Measurements from ENCODE around the gene CHERP. TPM values are rescaled to one million over a fixed set of nuclear protein-coding genes. Genes with fewer than 3 reads are reported as not detected.
A peak's percentile ranks its signal among the peaks of the same experiment; 100 is the strongest.
"Not testable (repeated sequence)": the region's sequence is repeated elsewhere in the genome, so short reads cannot be mapped to it uniquely, and the experiment has no call there.

Gene CHERP
- total and polyA plus RNA-seq, 8 donors = 11.0 to 26.8 (median 17.2) TPM

GRCh38 chr19:16561382-16561781 lies 19.1 kb upstream of the CHERP start:
- 53 to 55% methylated on average over 8 of the region's 8 CpGs for WGBS, 2 donors
- Histone ChIP-seq H3K4me3 (no peak overlapping the region), H3K9me3 (no peaks in the 10 kb centered on the region), H3K27ac (peak overlapping the region in 1 of 4 donors; percentile 33), H3K36me3 (peaks cover 3 to 20% (median 13%) of the 10 kb centered on the region in 3 donors), H3K4me1 (peaks cover 12 to 29% (median 13%) of the 10 kb centered on the region in 3 donors), H3K27me3 (no peaks in the 10 kb centered on the region)
- TF ChIP-seq, protein P1, sequence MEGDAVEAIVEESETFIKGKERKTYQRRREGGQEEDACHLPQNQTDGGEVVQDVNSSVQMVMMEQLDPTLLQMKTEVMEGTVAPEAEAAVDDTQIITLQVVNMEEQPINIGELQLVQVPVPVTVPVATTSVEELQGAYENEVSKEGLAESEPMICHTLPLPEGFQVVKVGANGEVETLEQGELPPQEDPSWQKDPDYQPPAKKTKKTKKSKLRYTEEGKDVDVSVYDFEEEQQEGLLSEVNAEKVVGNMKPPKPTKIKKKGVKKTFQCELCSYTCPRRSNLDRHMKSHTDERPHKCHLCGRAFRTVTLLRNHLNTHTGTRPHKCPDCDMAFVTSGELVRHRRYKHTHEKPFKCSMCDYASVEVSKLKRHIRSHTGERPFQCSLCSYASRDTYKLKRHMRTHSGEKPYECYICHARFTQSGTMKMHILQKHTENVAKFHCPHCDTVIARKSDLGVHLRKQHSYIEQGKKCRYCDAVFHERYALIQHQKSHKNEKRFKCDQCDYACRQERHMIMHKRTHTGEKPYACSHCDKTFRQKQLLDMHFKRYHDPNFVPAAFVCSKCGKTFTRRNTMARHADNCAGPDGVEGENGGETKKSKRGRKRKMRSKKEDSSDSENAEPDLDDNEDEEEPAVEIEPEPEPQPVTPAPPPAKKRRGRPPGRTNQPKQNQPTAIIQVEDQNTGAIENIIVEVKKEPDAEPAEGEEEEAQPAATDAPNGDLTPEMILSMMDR (IDR thresholded peaks at IDR 0.05) = no peak
- FAIRE-seq = no peak
- peak in 3 of 4 donors; percentile 15 to 59 (median 48) for ATAC-seq
- peak in 1 of 6 donors; percentile 46 for DNase-seq
- intact Hi-C loops (cut with DNase I) = no loop called here

GRCh38 chr19:16559780-16560276 lies 17.6 kb upstream of the CHERP start:
- H3K27ac ChIP-seq = no peak overlapping the region
- ATAC-seq (no peak), FAIRE-seq (no peak), DNase-seq (no peak)
- TF ChIP-seq, protein P1 (IDR thresholded peaks at IDR 0.05) = no peak
- intact Hi-C loops (cut with DNase I) = no loop called here
- H3K27me3 ChIP-seq = no peaks in the 10 kb centered on the region
- H3K4me3 ChIP-seq = no peak overlapping the region
- H3K4me1 ChIP-seq = peaks cover 7 to 17% (median 8%) of the 10 kb centered on the region in 3 donors
- whole genome bisulfite sequencing, 2 donors = 90 to 91% methylated on average over 10 of the region's 10 CpGs
- H3K9me3 ChIP-seq = no peaks in the 10 kb centered on the region
- H3K36me3 ChIP-seq = peaks cover 2 to 24% (median 7%) of the 10 kb centered on the region in 3 donors

- 91 to 94% methylated on average over 8 of the region's 8 CpGs for WGBS, 2 donors
- intact Hi-C loops (cut with DNase I) = no loop called here
- Histone ChIP-seq H3K4me3 (no peak overlapping the region), H3K27ac (no peak overlapping the region), H3K36me3 (peaks cover 0 to 33% (median 12%) of the 10 kb centered on the region in 3 donors), H3K4me1 (no peaks in the 10 kb centered on the region), H3K27me3 (no peaks in the 10 kb centered on the region), H3K9me3 (no peaks in the 10 kb centered on the region)
- no peak for FAIRE-seq
- no peak for DNase-seq
- no peak for ATAC-seq
- TF ChIP-seq, protein P1 (IDR thresholded peaks at IDR 0.05) = no peak
Observed at GRCh38 chr19:16554776-16555175, 12.5 kb upstream of the CHERP start.

DNA sequence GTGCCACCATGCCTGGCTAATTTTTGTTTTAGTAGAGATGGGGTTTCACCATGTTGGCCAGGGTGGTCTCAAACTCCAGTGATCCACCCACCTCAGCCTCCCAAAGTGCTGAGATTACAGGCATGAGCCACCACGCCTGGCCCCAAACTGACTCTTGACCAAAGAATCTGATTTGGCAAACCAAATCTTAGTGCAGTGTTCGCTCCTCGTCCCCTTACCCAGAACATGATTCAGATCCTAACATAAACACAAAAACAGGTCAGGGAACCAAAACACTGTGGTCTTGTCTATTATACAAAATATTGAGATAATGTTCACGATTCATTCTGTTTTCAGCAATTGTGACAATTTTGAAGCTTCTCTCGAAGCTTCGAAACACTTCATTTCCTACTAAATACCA lies 9.7 kb upstream of the CHERP start:
- H3K27ac ChIP-seq; FAIRE-seq; H3K9me3 ChIP-seq; DNase-seq; H3K27me3 ChIP-seq; H3K4me1 ChIP-seq; intact Hi-C loops (cut with DNase I); H3K4me3 ChIP-seq; ATAC-seq: not testable (repeated sequence)
- peaks cover 0 to 31% (median 9%) of the 10 kb centered on the region in 3 donors for H3K36me3 ChIP-seq
- 90 to 97% methylated on average over 6 of the region's 6 CpGs for WGBS, 2 donors

DNA sequence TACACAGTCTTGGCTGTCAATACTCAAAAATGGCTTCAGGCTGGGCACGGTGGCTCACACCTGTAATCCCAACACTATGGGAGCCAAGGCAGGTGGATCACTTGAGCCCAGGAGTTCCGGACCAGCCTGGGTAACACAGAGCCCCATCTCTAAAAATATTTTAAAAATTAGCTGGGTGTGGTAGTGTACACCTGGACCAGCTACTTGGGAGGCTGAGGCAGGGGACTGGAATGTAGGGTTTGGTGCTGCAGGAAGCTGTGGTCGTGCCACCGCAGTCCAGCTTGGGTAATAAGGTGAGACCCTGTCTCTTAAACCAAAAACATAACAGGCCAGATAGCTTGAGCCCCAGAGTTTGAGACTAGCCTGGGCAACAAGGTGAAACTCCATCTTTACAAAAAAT lies 6.7 kb upstream of the CHERP start:
- H3K36me3 ChIP-seq = peaks cover 0 to 15% (median 9%) of the 10 kb centered on the region in 3 donors
- peaks cover 0 to 1% (median 0%) of the 10 kb centered on the region in 3 donors for H3K4me1 ChIP-seq
- no peak overlapping the region for H3K4me3 ChIP-seq
- DNase-seq (no peak), FAIRE-seq (no peak), ATAC-seq (no peak)
- TF ChIP-seq, protein P1 (IDR thresholded peaks at IDR 0.05) = no peak
- 84 to 85% methylated on average over 4 of the region's 4 CpGs for WGBS, 2 donors
- H3K27ac ChIP-seq = no peak overlapping the region
- H3K9me3 ChIP-seq = no peaks in the 10 kb centered on the region
- no peaks in the 10 kb centered on the region for H3K27me3 ChIP-seq
- intact Hi-C loops (cut with DNase I) = no loop called here
